DMS 273 treated with DMSO at 0.1 percent for 48 hours (cell line): ENCODE data around the gene DOCK4.
A peak's percentile ranks its signal among the peaks of the same experiment; 100 is the strongest.

ENCODE experiments used
- DNase-seq: peaks from one replicate; lab custom pipeline; 2025; lab: John Stamatoyannopoulos, UW

Gene DOCK4

DNA sequence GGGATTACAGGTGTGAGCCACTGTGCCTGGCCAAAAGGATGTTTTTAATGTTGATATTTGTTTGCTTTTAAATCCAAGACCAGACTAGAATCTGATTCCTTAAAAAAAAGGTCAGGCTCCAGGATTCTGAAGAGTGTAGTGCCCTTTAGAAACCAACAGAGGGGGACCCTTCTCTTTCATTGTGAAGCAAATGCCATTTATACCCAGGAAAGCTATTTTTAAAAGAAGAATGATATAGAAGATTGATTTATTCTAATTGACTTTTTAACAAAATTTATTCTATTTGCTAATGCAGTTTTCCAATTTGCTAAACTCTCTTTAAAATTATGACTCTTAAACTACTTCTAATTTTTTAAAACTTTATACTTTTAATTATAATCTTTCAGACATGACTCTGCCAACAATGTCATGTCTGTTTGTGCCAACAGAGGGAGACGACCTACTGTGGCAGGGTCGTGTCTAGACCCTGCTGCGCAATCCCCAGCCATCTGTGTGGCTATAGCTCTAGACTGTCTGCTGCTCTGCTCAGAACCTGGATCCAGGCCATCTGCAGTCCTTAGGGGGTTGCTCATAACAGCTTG lies 442.9 kb downstream of the DOCK4 start:
- peak; percentile 55 for DNase-seq

DNA sequence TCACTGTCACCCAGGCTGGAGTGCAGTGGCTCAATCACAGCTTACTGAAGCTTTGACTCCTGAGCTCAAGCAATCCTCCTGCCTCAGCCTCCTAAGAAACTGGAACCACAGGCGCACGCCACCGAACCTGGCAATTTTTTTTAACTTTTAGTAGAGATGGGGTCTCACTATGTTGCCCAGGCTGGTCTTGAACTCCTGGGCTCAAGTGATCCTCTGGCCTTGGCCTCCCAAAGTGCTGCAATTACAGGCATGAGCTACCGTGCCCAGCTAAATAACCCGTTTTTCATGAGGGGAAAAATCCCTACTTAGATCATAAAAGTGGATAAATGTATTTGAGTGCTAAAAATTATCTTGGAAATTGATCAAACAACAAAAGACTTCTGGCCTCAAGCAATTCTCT lies 443.4 kb downstream of the DOCK4 start:
- DNase-seq, result no peak

DNA sequence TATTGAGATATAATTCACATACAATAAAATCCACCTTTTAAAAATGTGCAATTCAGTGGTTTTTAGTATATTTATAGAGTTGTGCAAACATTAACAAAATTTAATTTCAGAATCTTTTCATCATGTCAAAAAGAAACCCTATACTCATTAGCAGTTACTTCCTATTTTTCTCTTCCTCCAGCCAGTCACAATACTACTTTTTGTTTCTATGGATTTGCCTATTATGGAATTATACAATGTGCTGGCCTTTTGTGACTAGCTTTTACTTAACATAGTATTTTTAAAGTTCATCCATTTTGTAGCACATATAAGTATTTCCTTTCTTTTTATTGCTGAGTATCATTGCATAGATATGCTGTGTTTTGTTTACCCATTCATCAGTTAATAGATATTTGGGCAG lies 444.0 kb downstream of the DOCK4 start:
- no peak for DNase-seq

DNA sequence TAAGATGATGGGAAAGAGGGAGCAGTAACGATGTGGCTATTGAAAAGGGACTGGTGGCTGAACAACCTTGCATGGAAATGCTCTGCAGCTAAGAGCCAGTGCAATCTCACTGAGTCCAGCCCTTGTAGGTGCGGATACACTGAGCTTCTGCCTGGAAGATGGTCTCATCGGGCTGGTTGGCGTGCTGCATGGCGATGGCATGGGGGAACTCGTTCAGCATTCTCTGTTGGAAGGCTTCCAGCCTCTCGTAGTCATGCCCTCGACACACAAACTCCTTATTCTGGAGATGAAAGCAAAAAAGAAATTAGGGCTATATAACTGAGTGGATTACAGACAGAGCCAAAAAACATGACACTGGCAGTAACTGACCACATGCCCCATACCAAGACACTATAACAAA lies 446.2 kb downstream of the DOCK4 start:
- DNase-seq, result no peak

DNA sequence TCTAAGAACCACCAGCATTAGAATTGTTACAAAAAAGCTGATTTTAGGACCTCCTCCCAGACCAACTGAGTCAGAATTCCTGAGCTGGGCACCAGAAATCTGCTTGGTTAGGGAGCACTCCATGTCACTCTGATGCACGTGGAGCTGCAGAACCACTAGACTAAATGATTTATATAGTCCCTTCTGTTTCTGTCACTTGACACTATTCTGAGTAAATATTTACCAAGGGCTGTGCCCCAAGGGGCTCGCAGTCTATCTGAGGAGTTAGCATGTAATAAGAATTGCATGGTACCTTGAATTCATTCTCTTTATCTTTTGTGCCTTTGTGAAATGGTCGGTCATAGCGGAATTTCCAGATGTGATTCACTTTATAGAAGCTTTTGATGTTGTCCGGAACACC lies 447.9 kb downstream of the DOCK4 start:
- no peak for DNase-seq

DNA sequence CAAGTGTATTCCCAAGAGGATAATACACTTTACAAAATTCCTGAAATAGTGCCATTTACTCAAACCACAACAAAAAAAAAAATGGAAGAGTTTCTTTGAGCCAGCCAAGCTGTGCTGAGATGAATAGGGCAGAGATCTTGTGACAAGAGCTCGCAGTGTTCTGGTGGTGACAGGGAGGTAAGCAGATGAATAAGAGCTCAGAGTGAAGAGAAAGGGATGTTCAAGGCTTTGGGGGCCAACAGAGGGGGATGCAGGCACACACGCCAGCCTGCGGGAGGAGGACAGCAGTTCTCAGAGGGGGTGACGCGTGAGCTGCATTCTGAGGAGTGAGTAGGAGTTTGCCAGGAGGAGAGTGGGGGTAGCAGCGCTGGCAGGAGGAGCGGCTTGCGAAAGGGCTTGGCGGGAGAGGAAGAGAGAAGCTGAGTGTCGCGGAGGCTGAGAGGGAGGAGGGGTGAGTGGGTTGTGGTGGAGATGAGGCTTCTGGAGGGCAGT lies 449.5 kb downstream of the DOCK4 start:
- no peak for DNase-seq

DNA sequence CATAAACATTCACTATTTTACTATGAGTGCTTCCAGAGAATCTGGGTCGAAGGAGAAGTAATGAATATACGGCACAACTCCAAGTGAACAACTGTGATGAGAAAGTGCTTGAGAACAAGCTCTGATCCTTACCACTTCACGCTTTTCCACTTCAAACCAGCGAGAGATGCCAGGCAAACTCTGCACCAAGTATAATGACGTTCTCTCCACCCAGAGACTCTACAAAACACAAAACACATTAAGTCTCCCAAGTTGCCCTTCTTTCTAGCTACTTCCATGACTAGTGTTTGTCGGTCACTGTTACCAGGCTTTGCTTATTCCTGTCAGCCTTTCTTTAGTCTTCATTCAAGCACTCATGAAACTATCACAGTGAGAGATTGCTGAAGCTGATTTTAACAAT lies 450.8 kb downstream of the DOCK4 start:
- no peak for DNase-seq

DNA sequence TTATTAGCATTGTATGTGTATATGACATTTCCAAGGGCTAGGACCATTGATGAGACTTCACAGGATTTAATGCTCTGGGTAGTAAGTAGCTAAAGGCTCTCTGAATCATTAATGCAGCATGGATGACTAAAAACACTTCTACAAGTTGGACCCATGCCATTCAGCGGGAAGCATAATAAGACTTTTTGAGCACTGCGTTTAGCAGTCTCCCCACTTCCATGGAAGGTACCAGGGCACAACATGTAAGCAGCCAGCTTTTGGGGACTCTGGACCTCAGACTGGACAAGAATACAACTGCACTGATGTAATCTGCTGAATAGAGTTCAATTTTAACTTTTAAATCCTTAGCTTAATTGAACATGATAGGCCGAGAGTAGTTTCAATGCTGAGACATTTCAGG lies 452.2 kb downstream of the DOCK4 start:
- DNase-seq, result no peak

DNA sequence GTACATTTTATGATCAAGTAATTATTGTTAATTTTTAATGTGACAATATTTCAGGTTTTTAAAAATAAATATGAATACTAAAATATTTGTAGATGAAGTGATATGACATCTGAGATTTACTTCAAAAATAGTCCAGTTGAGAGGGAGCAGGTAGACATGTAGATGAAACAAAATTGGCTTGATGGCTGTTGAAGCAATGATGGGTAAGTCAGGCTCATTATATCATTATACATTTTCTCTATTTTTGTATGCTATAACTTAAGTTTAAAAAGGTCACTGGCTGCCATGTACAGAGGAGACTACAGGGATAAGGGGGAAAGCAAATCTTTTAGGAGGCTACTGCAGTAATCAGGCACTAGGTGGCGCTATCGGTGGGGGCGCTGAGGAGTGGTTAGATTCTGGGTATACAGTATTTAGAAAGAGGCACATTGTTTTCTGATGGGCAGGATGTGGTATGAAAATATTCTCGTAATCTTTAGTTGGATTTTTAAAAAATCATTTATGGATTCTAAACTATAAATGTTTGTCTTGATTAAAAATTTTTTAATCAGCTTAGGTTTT lies 454.1 kb downstream of the DOCK4 start:
- DNase-seq, result peak; percentile 7

DNA sequence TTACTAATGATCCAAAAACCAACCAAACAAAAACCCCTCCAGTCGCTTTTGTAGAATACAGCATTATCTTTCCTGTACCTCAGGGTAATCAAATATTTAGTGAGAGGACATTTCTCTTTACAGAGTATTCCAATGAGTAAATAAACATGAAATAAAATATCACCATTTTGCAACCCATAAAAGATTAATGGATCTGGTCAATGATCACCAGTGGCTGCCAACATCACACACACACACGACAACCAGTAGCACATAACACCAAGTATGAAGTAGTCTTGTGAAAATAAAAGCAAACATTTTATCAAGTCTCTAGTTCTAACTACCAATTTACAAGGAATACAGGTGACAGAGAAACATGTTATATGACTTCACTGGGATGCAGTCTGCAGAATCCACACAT lies 455.3 kb downstream of the DOCK4 start:
- DNase-seq, result no peak

DNA sequence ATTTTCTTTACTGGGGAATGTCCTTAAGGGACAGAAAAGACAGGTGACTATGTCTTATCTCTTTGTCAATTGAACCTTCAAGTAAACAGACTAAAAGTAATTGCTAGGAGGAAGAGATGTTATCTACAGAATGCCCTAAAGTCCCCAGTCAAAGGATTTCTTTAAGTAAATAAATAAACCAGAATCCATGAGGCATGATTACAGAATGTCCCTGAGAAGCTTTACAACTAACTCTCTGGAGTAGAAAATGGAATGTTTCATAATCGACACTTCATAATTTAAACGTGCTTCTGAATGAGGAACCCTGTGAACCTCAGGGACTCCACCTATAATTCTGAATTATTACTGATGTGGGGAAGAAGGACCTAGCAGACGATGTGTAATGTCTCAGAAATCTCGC lies 456.0 kb downstream of the DOCK4 start:
- DNase-seq, result no peak

DNA sequence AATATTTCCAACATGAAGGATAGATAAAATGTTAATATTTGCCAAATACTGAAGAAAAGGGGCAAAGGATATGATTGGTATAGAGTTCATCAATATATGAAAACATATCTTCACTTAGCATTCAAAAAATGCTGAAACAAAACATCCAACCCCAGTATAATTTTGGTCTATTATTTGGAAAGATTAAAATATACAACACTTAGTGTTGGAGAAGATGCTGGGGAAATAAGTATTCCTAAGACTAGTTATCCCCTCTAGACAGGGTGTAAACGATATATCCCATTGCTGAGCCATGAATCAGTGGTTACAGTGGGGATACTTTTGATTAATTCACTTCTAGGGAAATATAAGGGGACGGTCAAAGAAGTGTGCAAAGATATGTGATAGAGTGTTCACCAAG lies 456.6 kb downstream of the DOCK4 start:
- DNase-seq, result no peak

DNA sequence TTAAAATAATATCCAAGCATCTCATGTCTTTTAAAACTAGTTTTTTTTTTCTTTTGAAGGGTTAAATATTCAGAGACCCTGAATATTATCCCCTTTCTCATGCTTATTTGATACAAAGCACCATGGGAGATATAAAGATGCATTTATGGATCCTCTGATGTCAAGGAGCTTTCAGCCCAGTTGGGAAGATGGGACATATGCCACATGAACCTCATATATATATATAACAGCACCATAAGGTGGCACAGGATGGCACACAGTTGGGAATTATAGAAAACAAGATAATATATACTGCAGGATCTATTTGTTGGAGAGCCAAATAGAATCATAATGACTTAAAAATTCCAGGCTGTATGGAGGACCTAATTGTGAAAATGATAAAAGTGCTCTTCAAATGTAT lies 458.5 kb downstream of the DOCK4 start:
- DNase-seq, result no peak

DNA sequence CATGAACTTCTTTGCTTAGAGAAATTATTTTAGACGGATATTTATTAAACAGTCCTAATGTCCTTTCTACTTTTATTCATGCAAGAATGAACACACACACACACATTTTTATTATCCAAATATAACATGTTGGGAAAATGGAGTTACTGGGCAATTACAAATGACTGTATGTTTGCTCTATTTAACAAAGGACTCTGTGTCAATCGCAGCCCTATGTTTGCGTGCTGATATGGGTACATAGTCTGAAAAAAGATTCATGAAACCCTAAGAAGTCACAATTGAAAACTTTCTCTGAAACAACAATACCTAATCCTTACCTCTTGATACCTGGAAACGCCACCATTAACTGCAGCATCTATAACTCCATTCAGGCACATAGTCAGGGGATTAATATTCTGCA lies 459.2 kb downstream of the DOCK4 start:
- DNase-seq, result no peak

DNA sequence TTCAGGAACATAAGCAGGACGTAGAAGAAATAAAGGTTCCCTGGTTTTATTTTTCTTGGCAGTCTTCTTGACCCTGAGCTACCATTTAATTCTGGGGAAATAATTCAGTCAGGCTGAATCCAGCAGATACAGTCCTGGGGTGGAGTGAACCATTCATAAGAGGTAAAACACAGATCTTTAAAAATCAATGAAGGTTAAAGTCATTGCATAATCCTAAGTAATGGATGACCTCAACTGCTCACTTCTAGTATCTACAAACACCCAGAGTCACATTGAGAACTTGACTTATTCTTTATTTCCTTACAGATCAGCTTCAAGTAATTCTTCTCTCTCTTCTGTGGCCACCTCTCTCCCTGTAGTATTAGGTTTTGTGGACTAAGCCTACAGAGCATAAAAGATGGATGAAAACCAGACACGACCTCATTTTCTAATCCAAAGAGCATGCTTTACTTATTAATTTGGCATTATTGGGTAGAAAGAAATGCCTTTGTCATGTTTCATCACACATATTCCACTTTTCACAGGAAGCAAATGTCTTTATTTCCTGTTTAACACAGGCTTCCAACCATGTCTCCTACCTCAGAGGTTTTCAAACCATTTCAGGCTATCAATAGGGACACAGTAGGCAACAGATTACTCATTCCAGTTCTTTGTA lies 461.6 kb downstream of the DOCK4 start:
- DNase-seq, result no peak

DNA sequence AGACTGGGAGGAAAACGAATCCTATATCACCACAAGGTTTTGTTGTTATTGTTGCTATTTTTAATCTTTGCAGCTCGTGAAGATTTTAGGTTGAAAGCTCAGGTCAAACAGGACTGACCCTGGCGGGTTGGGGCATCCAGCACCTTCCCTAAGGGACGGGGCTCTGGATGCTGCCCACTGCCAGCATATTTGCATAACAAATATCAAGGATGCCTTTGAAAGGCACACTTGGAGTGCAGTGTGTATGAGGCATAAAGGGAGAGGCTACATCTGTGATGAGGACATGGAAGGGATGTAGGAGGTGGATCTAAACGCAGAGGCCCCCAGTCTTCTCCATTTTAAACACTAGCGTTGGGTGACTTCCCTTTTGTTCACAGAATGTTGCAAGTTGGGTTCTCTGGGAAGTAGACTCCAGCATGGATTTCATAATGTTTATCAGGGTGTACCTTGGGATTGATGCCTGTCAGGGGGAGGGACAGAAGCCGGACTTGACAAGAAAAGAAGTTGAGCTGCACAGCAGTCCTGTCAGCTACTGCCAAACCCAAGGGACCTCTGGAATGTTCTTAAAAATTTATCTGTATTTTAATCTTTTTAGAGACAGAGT lies 462.9 kb downstream of the DOCK4 start:
- DNase-seq, result no peak

DNA sequence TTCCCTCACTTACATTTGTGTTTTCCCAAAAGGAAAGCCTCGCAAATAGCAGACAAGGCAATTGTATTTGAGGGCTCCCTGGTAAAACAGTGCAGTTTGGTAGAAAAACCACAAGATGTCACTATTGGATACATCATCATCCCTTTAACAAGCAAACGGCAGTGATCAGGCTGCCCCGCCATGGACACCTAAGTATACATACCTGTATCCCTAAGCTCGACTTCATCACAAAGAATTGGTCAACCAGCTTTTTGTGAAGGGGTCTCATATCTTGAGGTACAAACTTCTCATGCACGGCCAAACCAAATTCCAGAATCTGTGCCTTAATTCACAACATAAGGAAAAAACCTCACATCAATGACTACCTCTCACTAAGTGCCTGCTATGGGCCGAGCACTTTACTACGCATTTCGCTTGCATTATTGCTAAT lies 464.4 kb downstream of the DOCK4 start:
- DNase-seq, result peak; percentile 40

DNA sequence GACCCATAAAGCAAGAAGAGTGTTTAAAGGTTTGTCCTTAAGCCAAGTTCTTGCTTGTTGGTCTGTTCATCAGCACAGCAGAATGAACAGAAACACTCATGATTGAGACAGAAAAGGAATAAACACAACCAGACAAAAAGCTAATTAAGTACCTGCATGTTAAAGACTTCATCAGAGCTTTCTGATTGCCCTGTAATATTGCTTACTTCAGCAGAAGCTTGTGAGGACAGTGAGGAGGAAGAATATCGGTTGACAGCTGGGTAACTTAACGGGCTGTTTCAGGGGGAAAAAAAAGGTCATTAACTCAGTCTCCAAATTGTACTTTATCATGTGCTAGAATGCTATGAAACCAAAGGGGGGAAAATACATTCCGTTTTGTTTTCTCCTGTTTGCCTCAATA lies 465.3 kb downstream of the DOCK4 start:
- DNase-seq, result no peak

DNA sequence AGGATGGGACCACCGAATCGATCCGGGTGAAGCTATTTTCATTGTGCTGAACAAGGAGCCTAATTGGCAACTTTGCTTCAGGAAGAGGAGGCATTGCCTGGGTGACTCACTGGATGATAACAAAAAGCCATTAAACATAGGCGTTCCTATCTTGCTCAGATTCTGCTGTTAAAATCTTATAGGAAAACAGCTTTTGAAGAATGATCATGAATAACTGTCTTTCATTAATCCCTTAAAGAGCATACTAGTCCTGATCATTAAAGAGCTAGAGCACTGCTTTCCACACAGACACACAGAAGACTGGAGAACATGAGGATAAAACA lies 469.7 kb downstream of the DOCK4 start:
- no peak for DNase-seq

DNA sequence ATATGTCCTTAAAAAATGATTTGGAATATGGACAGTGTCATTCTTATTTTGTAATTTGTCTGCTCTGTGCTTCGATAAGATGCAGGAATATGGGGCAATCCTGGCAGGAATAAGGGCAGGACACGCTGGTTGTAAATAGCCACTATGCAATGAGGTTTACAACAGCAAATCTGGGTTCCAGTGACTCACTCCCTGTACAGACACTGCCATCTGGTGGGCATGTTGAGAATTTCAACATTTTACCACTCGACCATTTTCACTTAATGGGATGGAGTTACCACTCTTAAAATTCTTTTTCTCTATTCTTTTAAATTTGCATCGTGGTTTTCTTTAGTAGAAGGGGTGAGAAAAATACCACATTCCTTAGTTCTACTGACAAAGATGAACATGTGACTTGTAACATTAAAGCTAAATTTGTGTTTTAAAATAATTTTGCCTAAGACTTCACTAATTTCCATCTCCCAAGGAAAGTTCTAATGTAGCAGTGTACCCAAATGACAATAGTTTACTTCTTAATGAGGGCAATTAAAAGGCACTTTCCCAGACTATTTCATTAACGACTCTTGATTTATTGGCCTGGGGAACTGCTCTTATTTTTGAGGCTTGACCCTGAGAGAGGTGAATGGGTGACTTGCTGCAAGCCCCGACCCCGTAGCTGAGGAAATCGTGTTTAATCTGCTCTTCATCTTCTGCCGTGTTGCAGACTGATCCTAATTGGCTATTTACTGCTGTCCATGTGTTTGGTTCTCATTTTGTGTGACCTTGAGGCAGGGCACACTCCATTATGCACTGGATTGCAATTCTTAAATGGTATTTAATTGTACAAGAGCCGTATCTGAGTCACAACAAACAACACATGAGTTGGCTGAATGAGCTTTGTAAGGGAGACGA lies 470.3 kb downstream of the DOCK4 start:
- DNase-seq, result peak; percentile 49

DNA sequence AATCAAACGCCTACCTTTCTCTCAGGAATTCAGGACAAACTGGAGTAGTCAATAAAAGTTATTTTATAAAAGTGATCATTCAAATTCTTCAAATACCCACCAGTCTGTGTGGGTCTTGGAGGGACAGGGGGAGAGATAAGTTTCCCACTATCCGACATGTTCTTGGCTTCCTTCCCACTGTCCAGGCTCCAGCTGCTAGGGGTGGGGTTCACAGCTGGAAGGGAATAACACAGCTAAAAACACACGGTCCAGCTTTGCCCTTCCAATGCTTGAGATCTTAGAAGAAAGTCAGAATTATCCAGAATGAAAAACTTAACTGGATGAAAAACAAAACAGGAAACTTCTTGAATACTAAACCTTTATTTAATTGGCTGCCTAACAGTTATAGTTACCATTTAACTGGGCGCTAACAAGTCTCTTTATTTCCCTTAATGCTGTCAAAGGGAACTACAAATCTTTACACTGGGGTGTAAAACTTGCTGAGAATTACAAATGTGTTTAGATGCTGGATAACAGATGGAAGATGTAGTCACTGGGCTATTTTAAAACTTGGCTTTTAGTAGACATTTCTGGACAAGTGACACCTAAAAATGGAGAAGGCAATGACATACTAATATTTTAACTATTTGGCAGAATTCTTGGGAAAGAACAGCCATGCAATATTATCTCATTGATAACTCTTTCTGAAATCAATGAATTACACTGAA lies 471.1 kb downstream of the DOCK4 start:
- no peak for DNase-seq

DNA sequence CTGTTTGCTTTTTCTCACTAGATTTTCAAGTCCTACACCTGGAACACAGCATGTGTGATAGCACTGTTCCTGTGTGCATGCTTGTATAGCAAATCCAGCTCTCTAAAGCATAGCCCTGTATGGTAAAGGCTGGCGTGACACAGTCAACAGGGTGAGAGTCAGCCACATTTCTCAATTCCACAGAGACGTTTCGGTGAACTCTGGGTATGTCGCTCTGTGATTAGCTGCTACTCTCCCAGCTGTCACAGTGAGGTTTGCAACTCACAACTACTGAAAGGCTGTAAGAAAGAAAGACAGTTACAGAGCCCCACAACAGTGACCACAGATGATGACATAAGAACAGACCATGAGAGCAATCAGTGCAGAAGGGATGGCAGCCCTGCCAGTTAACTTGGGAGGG lies 473.3 kb downstream of the DOCK4 start:
- DNase-seq, result no peak
